HEK293T (cell line): ENCODE data around the gene PITHD1.

ENCODE experiments used
- ELF4 ChIP-seq: fragments of 450-650 bp; IDR thresholded peaks from 2 replicates; pipeline ENCODE4 v1.6.1; 2017; ENCODE audit warnings: antibody characterized with exemption
- FOXK2 ChIP-seq: fragments of 450-650 bp; IDR thresholded peaks from 2 replicates; pipeline ENCODE4 v1.6.1; 2016; ENCODE audit warnings: mild to moderate bottlenecking
- FOXM1 ChIP-seq: fragments of 450-650 bp; IDR thresholded peaks from 2 replicates; pipeline ENCODE4 v1.6.1; 2017; ENCODE audit warnings: mild to moderate bottlenecking, borderline replicate concordance
- LEF1 ChIP-seq: fragments of 450-650 bp; IDR thresholded peaks from 2 replicates; pipeline ENCODE4 v1.6.1; 2017; ENCODE audit warnings: mild to moderate bottlenecking, borderline replicate concordance
- NFRKB ChIP-seq: fragments of 450-650 bp; IDR thresholded peaks from 2 replicates; pipeline ENCODE4 v1.6.1; 2016; ENCODE audit warnings: mild to moderate bottlenecking, moderate library complexity
- SP1 ChIP-seq: fragments of 450-650 bp; IDR thresholded peaks from 2 replicates; pipeline ENCODE4 v1.6.1; 2017
- TARDBP ChIP-seq: fragments of 450-650 bp; IDR thresholded peaks from 2 replicates; pipeline ENCODE4 v1.6.1; 2016
- ZNF384 ChIP-seq: fragments of 450-650 bp; IDR thresholded peaks from 2 replicates; pipeline ENCODE4 v1.6.1; 2016

GRCh38 chr1:23810818-23811540 lies 32.8 kb downstream of the PITHD1 start:
- no peak for TF ChIP-seq FOXM1
- no peak for TF ChIP-seq SP1
- no peak for TF ChIP-seq NFRKB
- no peak for TF ChIP-seq FOXK2
- TF ChIP-seq LEF1: no peak
- TF ChIP-seq ZNF384: no peak
- no peak for TF ChIP-seq TARDBP
- TF ChIP-seq ELF4: no peak
